ENCODE measurements around the gene PLEKHA7. TPM values are rescaled to one million over a fixed set of nuclear protein-coding genes. Genes with fewer than 3 reads are reported as not detected.
A peak's percentile ranks its signal among the peaks of the same experiment; 100 is the strongest.

The PLEKHA7 gene
- total RNA-seq, 6 experiments from 2014 or later: 12.7 to 26.7 (median 21.5) TPM

DNA sequence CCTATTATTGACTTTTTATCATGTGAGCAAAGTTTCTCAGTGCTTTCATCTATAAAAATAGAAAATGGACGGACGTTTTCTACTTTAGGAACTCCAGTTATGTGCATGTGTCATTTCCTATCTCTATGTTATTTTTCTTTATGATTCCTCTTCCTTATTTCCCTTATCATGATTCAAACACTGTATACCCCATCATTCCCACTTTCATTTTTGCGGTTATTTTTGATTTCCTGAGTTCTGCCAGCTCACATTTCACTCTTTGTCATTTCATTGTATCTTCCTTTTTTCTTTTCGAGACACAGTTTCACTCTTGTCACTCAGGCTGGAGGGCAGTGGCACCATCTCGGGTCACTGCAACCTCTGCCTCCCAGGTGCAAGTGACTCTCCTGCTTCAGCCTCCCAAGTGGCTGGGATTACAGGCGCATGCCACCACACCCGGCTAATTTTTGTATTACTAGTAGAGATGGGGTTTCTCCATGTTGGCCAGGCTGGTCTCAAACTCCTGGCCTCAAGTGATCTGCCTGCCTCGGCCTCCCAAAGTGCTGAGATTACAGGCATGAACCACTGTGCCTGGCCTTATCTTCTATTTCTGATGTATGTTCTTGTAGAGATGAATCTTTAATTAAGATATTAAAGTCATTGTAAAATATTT lies 254.2 kb downstream of the PLEKHA7 start:
- DNase-seq (no peak), ATAC-seq (no peak)
- Histone ChIP-seq H3K4me1 (peaks cover 0 to 6% (median 0%) of the 10 kb centered on the region in 4 donors), H3K27ac (no peak overlapping the region), H3K4me3 (no peak overlapping the region), H3K27me3 (no peaks in the 10 kb centered on the region), H3K36me3 (peaks cover 0 to 25% (median 5%) of the 10 kb centered on the region in 4 donors), H3K9me3 (no peaks in the 10 kb centered on the region)
- WGBS (ENCODE audit: insufficient coverage, low coverage, low lambda C conversion rate, missing lambda C conversion rate): 35% methylated on average over 6 of the region's 8 CpGs
- TF ChIP-seq POLR2A (IDR thresholded peaks at IDR 0.05) (no peak), CTCF (IDR thresholded peaks at IDR 0.05) (no peak)
- intact Hi-C loops (cut with DNase I): no loop called here

DNA sequence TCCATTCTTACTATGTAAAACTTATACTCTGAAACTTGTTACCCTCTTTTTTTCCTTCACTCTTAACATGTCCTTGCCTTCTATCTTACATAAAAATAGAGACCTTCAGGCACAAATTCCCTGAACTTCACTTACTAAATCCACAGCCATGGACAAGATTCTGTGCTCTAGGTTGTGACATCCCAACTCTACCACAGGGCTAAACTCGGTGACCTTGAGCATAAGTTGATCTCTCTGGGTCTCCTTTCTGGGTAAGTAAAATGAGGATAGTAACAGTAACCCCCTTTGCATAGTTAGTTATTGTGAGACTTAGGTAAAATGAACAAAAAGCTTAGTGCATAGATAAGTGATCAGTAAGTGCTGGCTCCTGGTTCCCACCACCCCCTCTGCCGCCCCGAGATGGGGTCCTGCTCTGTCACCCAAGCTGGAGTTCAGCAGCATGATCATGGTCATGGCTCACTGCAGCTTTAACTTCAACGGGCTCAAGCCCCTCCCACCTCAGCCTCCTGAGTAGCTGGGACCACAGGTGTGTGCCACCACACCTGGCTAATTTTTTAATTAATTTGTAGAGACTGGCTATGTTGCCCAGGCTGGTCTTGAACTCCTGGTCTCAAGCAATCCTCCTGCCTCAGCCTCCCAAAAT lies 255.7 kb downstream of the PLEKHA7 start:
- ATAC-seq (peak in 1 of 4 donors; percentile 22), DNase-seq (no peak)
- intact Hi-C loops (cut with DNase I): no loop called here
- Histone ChIP-seq H3K4me3 (no peak overlapping the region), H3K36me3 (peaks cover 0 to 39% (median 10%) of the 10 kb centered on the region in 4 donors), H3K9me3 (no peaks in the 10 kb centered on the region), H3K27ac (no peak overlapping the region), H3K27me3 (no peaks in the 10 kb centered on the region), H3K4me1 (peaks cover 0 to 6% (median 0%) of the 10 kb centered on the region in 4 donors)
- WGBS (ENCODE audit: insufficient coverage, low coverage, low lambda C conversion rate, missing lambda C conversion rate): 85% methylated on average over 2 of the region's 4 CpGs
- no peak for TF ChIP-seq CTCF (IDR thresholded peaks at IDR 0.05)
- TF ChIP-seq POLR2A (IDR thresholded peaks at IDR 0.05): no peak

- H3K4me1 ChIP-seq: peaks cover 0 to 5% (median 0%) of the 10 kb centered on the region in 4 donors
- WGBS (ENCODE audit: insufficient coverage, low coverage, low lambda C conversion rate, missing lambda C conversion rate): 55% methylated on average over 1 of the region's 1 CpG
- no peak overlapping the region for H3K27ac ChIP-seq
- no peak overlapping the region for H3K4me3 ChIP-seq
- H3K36me3 ChIP-seq: peaks cover 3 to 96% (median 44%) of the 10 kb centered on the region in 4 donors
- TF ChIP-seq POLR2A (IDR thresholded peaks at IDR 0.05): no peak
- TF ChIP-seq CTCF (IDR thresholded peaks at IDR 0.05): no peak
- no peaks in the 10 kb centered on the region for H3K27me3 ChIP-seq
- intact Hi-C loops (cut with DNase I): no loop called here
- no peaks in the 10 kb centered on the region for H3K9me3 ChIP-seq
- no peak for ATAC-seq
- no peak for DNase-seq
Observed at GRCh38 chr11:16750417-16750816, 263.8 kb downstream of the PLEKHA7 start.

GRCh38 chr11:16749666-16750065 lies 264.5 kb downstream of the PLEKHA7 start:
- no peak overlapping the region for H3K4me3 ChIP-seq
- H3K27me3 ChIP-seq: no peaks in the 10 kb centered on the region
- H3K36me3 ChIP-seq: peaks cover 3 to 93% (median 43%) of the 10 kb centered on the region in 4 donors
- DNase-seq (no peak), ATAC-seq (no peak)
- H3K27ac ChIP-seq: no peak overlapping the region
- TF ChIP-seq CTCF (IDR thresholded peaks at IDR 0.05) (no peak), POLR2A (IDR thresholded peaks at IDR 0.05) (no peak)
- no peaks in the 10 kb centered on the region for H3K9me3 ChIP-seq
- H3K4me1 ChIP-seq: peaks cover 0 to 6% (median 0%) of the 10 kb centered on the region in 4 donors
- intact Hi-C loops (cut with DNase I): no loop called here
- 63% methylated on average over 2 of the region's 2 CpGs for WGBS (ENCODE audit: insufficient coverage, low coverage, low lambda C conversion rate, missing lambda C conversion rate)

All from right lobe of liver (tissue), 6 donors.